H9 (cell line): Measurements from ENCODE around the gene NF1. TPM values are rescaled to one million over a fixed set of nuclear protein-coding genes. Genes with fewer than 3 reads are reported as not detected.

Experiments
- DNase-seq: peaks from one replicate; pipeline ENCODE4 v3.0.0-alpha.2; 2017
- H2AFZ ChIP-seq: one replicate; pipeline ENCODE4 v1.6.1; 2013; ENCODE audit warnings: mild to moderate bottlenecking, low read length, control low read depth, moderate library complexity
- H2AK5ac ChIP-seq: 2 replicates; pipeline ENCODE4 v1.6.1; 2013; ENCODE audit warnings: low read length, control low read depth, mixed read lengths; ENCODE audit not compliant: insufficient read length
- H2BK120ac ChIP-seq: one replicate; pipeline ENCODE4 v1.6.1; 2013; ENCODE audit warnings: low read depth, mild to moderate bottlenecking, low read length, control low read depth, inconsistent platforms; ENCODE audit not compliant: poor library complexity, severe bottlenecking
- H2BK12ac ChIP-seq: 2 replicates; pipeline ENCODE4 v1.6.1; 2013; ENCODE audit warnings: low read length, control low read depth, mixed read lengths, low read depth; ENCODE audit not compliant: insufficient read length
- H2BK15ac ChIP-seq: 2 replicates; pipeline ENCODE4 v1.6.1; 2013; ENCODE audit warnings: low read depth, low read length, control low read depth
- H2BK20ac ChIP-seq: one replicate; pipeline ENCODE4 v1.6.1; 2013; ENCODE audit warnings: low read depth, mild to moderate bottlenecking, low read length, control low read depth, inconsistent platforms; ENCODE audit not compliant: poor library complexity, severe bottlenecking
- H2BK5ac ChIP-seq: 2 replicates; pipeline ENCODE4 v1.6.1; 2013; ENCODE audit warnings: low read length, control low read depth, mixed read lengths; ENCODE audit not compliant: insufficient read length
- H3K14ac ChIP-seq: 2 replicates; pipeline ENCODE4 v1.6.1; 2013; ENCODE audit warnings: low read length, control low read depth; ENCODE audit not compliant: insufficient read depth
- H3K18ac ChIP-seq: 2 replicates; pipeline ENCODE4 v1.6.1; 2013; ENCODE audit warnings: low read depth, mild to moderate bottlenecking, mixed read lengths, low read length, control low read depth; ENCODE audit not compliant: insufficient read length
- H3K23ac ChIP-seq: 2 replicates; pipeline ENCODE4 v1.6.1; 2013; ENCODE audit warnings: low read length, control low read depth, mixed read lengths, low read depth; ENCODE audit not compliant: insufficient read length
- H3K23me2 ChIP-seq: 2 replicates; pipeline ENCODE4 v1.6.1; 2013; ENCODE audit warnings: low read depth, mild to moderate bottlenecking, mixed read lengths, low read length, control low read depth; ENCODE audit not compliant: insufficient read length, poor library complexity, severe bottlenecking
- H3K27ac ChIP-seq: 2 replicates; pipeline ENCODE4 v1.5.1; 2013; ENCODE audit warnings: low read length, control low read depth, mixed read lengths, low read depth; ENCODE audit not compliant: insufficient read length
- H3K27me3 ChIP-seq: 2 replicates; pipeline ENCODE4 v1.6.1; 2013; ENCODE audit warnings: low read length, control low read depth, inconsistent platforms; ENCODE audit not compliant: insufficient read depth
- H3K4ac ChIP-seq: 2 replicates; pipeline ENCODE4 v1.6.1; 2013; ENCODE audit warnings: low read depth, mild to moderate bottlenecking, control low read depth, inconsistent platforms, low read length, moderate library complexity
- H3K4me1 ChIP-seq: 2 replicates; pipeline ENCODE4 v1.6.1; 2013; ENCODE audit warnings: low read length, control low read depth, inconsistent platforms; ENCODE audit not compliant: insufficient read depth
- H3K4me2 ChIP-seq: 2 replicates; pipeline ENCODE4 v1.6.1; 2013; ENCODE audit warnings: low read length, control low read depth, mixed read lengths; ENCODE audit not compliant: insufficient read length, insufficient read depth
- H3K56ac ChIP-seq: 2 replicates; pipeline ENCODE4 v1.6.1; 2013; ENCODE audit warnings: low read depth, mild to moderate bottlenecking, mixed read lengths, low read length, control low read depth; ENCODE audit not compliant: insufficient read length
- H3K79me1 ChIP-seq: 2 replicates; pipeline ENCODE4 v1.6.1; 2013; ENCODE audit warnings: low read depth, mild to moderate bottlenecking, moderate library complexity, low read length, control low read depth, inconsistent platforms; ENCODE audit not compliant: insufficient read depth, poor library complexity, severe bottlenecking
- H3K79me2 ChIP-seq: 2 replicates; pipeline ENCODE4 v1.6.1; 2013; ENCODE audit warnings: low read length, control low read depth, inconsistent platforms; ENCODE audit not compliant: insufficient read depth
- H3K9ac ChIP-seq: 2 replicates; pipeline ENCODE4 v1.6.1; 2013; ENCODE audit warnings: low read length, control low read depth, mixed read lengths; ENCODE audit not compliant: insufficient read length; ENCODE audit errors: extremely low read depth
- H3K9me3 ChIP-seq: one replicate; pipeline ENCODE4 v1.6.1; 2013; ENCODE audit warnings: low read depth, low read length, inconsistent platforms; ENCODE audit not compliant: control insufficient read depth
- H3T11ph ChIP-seq: one replicate; pipeline ENCODE4 v1.6.1; 2013; ENCODE audit warnings: mild to moderate bottlenecking, low read length, control low read depth, inconsistent platforms
- H4K20me1 ChIP-seq: one replicate; pipeline ENCODE4 v1.6.1; 2013; ENCODE audit not compliant: control insufficient read depth, insufficient read length, insufficient read depth
- H4K5ac ChIP-seq: 2 replicates; pipeline ENCODE4 v1.6.1; 2013; ENCODE audit warnings: low read depth, mild to moderate bottlenecking, mixed read lengths, low read length, control low read depth; ENCODE audit not compliant: insufficient read length
- H4K8ac ChIP-seq: replicated peaks from 2 replicates; pipeline ENCODE4 v1.6.1; 2013; ENCODE audit warnings: low read length, control low read depth, mixed read lengths, low read depth; ENCODE audit not compliant: insufficient read length
- H4K91ac ChIP-seq: 2 replicates; pipeline ENCODE4 v1.6.1; 2013; ENCODE audit warnings: low read depth, mild to moderate bottlenecking, moderate library complexity, mixed read lengths, low read length, control low read depth; ENCODE audit not compliant: insufficient read length
- H3K27ac Mint-ChIP-seq, 3 experiments: 2 replicates in 2 of 3; 3 replicates in 1 of 3; pipeline ENCODE4 v1.8.0; 2020 to 2021; ENCODE audit warnings: mixed read lengths in 3 of 3, mild to moderate bottlenecking in 1 of 3, moderate library complexity in 1 of 3
- H3K27me3 Mint-ChIP-seq: 2 replicates; pipeline ENCODE4 v1.8.0; 2021; ENCODE audit warnings: low read depth, mild to moderate bottlenecking, moderate library complexity, mixed read lengths
- H3K36me3 Mint-ChIP-seq, 3 experiments: 2 replicates in 2 of 3; 3 replicates in 1 of 3; pipeline ENCODE4 v1.8.0; 2020 to 2021; ENCODE audit warnings: low read depth in 3 of 3, mixed read lengths in 3 of 3; ENCODE audit not compliant: insufficient read depth in 1 of 3
- H3K4me1 Mint-ChIP-seq, 2 experiments: 2 replicates each; pipeline ENCODE4 v1.8.0; 2020; ENCODE audit warnings: mixed read lengths in 2 of 2
- H3K4me3 Mint-ChIP-seq, 2 experiments: 2 replicates in 1 of 2; 3 replicates in 1 of 2; pipeline ENCODE4 v1.8.0; 2020 to 2021; ENCODE audit warnings: mild to moderate bottlenecking in 2 of 2, mixed read lengths in 2 of 2, moderate library complexity in 1 of 2
- H3K9me3 Mint-ChIP-seq, 2 experiments: 2 replicates in 1 of 2; 3 replicates in 1 of 2; pipeline ENCODE4 v1.8.0; 2020; ENCODE audit warnings: mild to moderate bottlenecking in 2 of 2, mixed read lengths in 2 of 2, moderate library complexity in 1 of 2
- WGBS: extraction: QIAGEN DNeasy Blood & Tissue Kit; methylation state at CpG from one replicate; pipeline ENCODE4 v1.1.7; 2013; ENCODE audit warnings: missing lambda C conversion rate, low lambda C conversion rate, mixed read lengths; ENCODE audit not compliant: insufficient read length; ENCODE audit errors: extremely low coverage; 5-methylcytosine and 5-hydroxymethylcytosine counted together
- total RNA-seq: library from RNA; stranded (reverse); gene quantifications from 2 replicates; pipeline ENCODE4 v1.2.1, GENCODE V29; 2021
- TF ChIP-seq, protein P1 (sequence below): fragments of 200-600 bp; sonication (generic); conservative IDR thresholded peaks from 3 replicates; pipeline ENCODE4 v1.8.0; 2021; ENCODE audit warnings: antibody characterized with exemption, mild to moderate bottlenecking

NF1 gene
- total RNA-seq, 1 experiment from 2014 or later: 38.1 TPM

DNA sequence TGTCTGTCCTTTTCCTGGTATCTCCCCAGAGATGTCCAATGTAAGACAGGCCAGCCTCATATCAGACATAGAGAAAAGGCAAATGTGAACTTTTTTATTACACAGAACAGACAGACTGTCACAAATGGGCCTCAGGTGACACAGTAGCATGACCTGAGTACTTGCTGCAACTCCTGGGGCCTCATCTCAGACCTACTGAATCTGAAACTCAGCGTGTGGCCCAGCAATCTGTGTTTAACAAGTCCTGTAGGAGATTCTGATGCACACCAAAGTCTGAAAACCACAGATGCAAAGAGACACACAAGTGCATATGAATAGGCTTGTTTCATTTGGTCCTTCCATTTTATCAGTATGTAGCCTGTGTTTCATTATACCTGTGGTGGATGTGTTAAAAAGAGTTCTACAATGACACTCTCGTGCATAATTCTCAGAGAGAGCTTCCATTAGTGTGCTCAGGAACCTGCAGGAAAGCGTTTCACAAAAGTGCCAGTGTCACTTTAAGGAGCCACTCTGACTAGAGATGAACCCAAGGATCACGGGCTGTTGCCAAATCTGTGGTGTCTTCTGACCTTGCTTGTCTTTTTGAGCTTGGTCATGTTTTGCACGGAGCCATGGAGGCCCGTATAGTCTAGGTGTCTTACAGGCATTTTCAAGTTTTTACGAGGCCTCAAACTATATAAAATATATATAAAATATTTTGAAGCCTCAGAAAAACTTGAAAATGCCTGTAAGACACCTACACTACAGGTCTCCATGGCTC is 33.8 kb upstream of the NF1 start:
- H3K18ac ChIP-seq: no peak overlapping the region
- H3K4me1 Mint-ChIP-seq: peaks cover 10% of the 10 kb centered on the region in 2 experiments
- no CpG with 5 or more reads among the region's 7 CpGs for WGBS

More for the DNA sequence above, 33.8 kb upstream of the NF1 start:
- H4K20me1 ChIP-seq: no peaks in the 10 kb centered on the region
- no peak overlapping the region for H3K23ac ChIP-seq
- H2AFZ ChIP-seq: no peak overlapping the region
- TF ChIP-seq, protein P1, sequence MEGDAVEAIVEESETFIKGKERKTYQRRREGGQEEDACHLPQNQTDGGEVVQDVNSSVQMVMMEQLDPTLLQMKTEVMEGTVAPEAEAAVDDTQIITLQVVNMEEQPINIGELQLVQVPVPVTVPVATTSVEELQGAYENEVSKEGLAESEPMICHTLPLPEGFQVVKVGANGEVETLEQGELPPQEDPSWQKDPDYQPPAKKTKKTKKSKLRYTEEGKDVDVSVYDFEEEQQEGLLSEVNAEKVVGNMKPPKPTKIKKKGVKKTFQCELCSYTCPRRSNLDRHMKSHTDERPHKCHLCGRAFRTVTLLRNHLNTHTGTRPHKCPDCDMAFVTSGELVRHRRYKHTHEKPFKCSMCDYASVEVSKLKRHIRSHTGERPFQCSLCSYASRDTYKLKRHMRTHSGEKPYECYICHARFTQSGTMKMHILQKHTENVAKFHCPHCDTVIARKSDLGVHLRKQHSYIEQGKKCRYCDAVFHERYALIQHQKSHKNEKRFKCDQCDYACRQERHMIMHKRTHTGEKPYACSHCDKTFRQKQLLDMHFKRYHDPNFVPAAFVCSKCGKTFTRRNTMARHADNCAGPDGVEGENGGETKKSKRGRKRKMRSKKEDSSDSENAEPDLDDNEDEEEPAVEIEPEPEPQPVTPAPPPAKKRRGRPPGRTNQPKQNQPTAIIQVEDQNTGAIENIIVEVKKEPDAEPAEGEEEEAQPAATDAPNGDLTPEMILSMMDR: no peak
- no peaks in the 10 kb centered on the region for H3K4me1 ChIP-seq
- H3K79me1 ChIP-seq: no peaks in the 10 kb centered on the region
- Mint-ChIP-seq H3K27ac (no peak overlapping the region), H3K9me3 (no peaks in the 10 kb centered on the region), H3K36me3 (no peaks in the 10 kb centered on the region), H3K4me3 (no peak overlapping the region), H3K27me3 (no peaks in the 10 kb centered on the region; the same call in 1 of the 2 replicates)
- H4K5ac ChIP-seq: no peak overlapping the region
- H3K4me2 ChIP-seq: no peak overlapping the region
- H3K14ac ChIP-seq: no peak overlapping the region
- no peaks in the 10 kb centered on the region for H3K79me2 ChIP-seq
- H2BK15ac ChIP-seq: no peak overlapping the region
- no peak overlapping the region for H2AK5ac ChIP-seq
- H2BK20ac ChIP-seq: no peak overlapping the region
- no peak overlapping the region for H3K56ac ChIP-seq
- no peak overlapping the region for H3K4ac ChIP-seq
- H3K27ac ChIP-seq: no peak overlapping the region
- DNase-seq: no peak
- H3K23me2 ChIP-seq: no peaks in the 10 kb centered on the region
- H3K27me3 ChIP-seq: no peaks in the 10 kb centered on the region
- no peaks in the 10 kb centered on the region for H3K9me3 ChIP-seq
- no peak overlapping the region for H2BK5ac ChIP-seq
- H2BK12ac ChIP-seq: no peak overlapping the region
- no peak overlapping the region for H4K8ac ChIP-seq
- no peak overlapping the region for H3T11ph ChIP-seq
- no peak overlapping the region for H3K9ac ChIP-seq
- no peak overlapping the region for H2BK120ac ChIP-seq
- no peak overlapping the region for H4K91ac ChIP-seq
